ENCODE results near the gene F7. TPM values are rescaled to one million over a fixed set of nuclear protein-coding genes. Genes with fewer than 3 reads are reported as not detected.

F7 gene
- total and polyA plus RNA-seq, 9 of the 15 experiments (the other 6 are each of a cell fraction or from before 2014, with no cell fraction given) = not detected

DNA sequence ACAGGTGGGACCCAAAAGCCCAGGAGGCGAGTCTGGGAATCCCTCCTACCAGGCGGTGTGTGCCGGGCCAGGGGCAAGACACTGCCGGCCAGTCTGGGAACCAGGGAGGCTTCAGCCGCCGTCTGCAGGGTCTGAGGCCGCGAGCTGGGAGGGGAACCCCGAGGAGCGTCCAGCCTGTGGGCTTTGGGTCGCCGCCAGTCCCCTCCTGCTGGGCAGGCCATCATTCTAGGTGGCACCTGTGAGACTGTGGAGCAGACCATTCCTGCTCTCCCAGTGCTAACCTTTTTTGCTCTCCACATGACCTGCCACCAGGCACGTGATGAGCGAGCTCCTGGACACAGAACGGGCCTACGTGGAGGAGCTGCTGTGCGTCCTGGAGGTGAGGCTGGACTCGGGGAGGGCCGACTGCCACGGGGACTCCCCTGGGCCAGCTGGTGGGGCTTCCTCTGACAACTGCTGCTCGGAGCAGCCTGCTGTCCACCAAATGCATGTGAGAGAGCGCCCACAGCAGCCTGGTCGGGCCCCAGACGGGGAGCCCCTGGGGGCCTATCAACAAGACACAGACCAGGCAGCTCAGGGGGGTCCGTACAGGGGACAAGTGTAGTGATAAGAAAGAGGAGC, 24.6 kb upstream of the F7 start (continued):
- TF ChIP-seq, protein P1, sequence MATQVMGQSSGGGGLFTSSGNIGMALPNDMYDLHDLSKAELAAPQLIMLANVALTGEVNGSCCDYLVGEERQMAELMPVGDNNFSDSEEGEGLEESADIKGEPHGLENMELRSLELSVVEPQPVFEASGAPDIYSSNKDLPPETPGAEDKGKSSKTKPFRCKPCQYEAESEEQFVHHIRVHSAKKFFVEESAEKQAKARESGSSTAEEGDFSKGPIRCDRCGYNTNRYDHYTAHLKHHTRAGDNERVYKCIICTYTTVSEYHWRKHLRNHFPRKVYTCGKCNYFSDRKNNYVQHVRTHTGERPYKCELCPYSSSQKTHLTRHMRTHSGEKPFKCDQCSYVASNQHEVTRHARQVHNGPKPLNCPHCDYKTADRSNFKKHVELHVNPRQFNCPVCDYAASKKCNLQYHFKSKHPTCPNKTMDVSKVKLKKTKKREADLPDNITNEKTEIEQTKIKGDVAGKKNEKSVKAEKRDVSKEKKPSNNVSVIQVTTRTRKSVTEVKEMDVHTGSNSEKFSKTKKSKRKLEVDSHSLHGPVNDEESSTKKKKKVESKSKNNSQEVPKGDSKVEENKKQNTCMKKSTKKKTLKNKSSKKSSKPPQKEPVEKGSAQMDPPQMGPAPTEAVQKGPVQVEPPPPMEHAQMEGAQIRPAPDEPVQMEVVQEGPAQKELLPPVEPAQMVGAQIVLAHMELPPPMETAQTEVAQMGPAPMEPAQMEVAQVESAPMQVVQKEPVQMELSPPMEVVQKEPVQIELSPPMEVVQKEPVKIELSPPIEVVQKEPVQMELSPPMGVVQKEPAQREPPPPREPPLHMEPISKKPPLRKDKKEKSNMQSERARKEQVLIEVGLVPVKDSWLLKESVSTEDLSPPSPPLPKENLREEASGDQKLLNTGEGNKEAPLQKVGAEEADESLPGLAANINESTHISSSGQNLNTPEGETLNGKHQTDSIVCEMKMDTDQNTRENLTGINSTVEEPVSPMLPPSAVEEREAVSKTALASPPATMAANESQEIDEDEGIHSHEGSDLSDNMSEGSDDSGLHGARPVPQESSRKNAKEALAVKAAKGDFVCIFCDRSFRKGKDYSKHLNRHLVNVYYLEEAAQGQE (IDR thresholded peaks at IDR 0.05; ENCODE audit: borderline replicate concordance) = no peak
- TF ChIP-seq, protein P1 (CRISPR knock-in tag; IDR thresholded peaks at IDR 0.05; ENCODE audit: low read depth) = no peak
